Urinary bladder (tissue), 4 donors: ENCODE measurements around the gene FBXW10. TPM values are rescaled to one million over a fixed set of nuclear protein-coding genes. Genes with fewer than 3 reads are reported as not detected.
"Not testable (repeated sequence)": the region's sequence is repeated elsewhere in the genome, so short reads cannot be mapped to it uniquely, and the experiment has no call there.

Source experiments
- DNase-seq: peaks from one replicate; pipeline ENCODE4 v3.0.0-alpha.2; 2015; ENCODE audit errors: extremely low spot score
- H3K27ac ChIP-seq: one replicate; pipeline ENCODE4 v1.5.1; 2013; ENCODE audit warnings: low read depth, mild to moderate bottlenecking, moderate library complexity
- H3K36me3 ChIP-seq: one replicate; pipeline ENCODE4 v1.6.1; 2013; ENCODE audit warnings: mild to moderate bottlenecking, moderate library complexity; ENCODE audit not compliant: insufficient read depth
- H3K4me1 ChIP-seq: one replicate; pipeline ENCODE4 v1.6.1; 2013; ENCODE audit warnings: mild to moderate bottlenecking, moderate library complexity; ENCODE audit not compliant: insufficient read depth
- H3K4me3 ChIP-seq: one replicate; pipeline ENCODE4 v1.5.1; 2013; ENCODE audit warnings: low read depth, low read length
- WGBS: extraction: QIAGEN DNeasy Blood & Tissue Kit; methylation state at CpG from one replicate; pipeline ENCODE4 v1.1.7; 2013; 5-methylcytosine and 5-hydroxymethylcytosine counted together
- polyA plus RNA-seq: library from polyadenylated mRNA; stranded (reverse); fragments of 200-250 nt; gene quantifications from one replicate; pipeline ENCODE4 v1.2.3, GENCODE V29; 2013
- total RNA-seq: library from RNA; depleted of rRNA; stranded (reverse); fragments of >200 nt; gene quantifications from one replicate; pipeline ENCODE4 v1.2.3, GENCODE V29; 2014
- donor health status: healthy with polysubstance abuse.
- donor health status: healthy.

The FBXW10 gene
- not detected for total RNA-seq
- polyA plus RNA-seq: 0.03 TPM

- DNase-seq, H3K27ac ChIP-seq, H3K4me3 ChIP-seq, H3K4me1 ChIP-seq, H3K36me3 ChIP-seq: not testable (repeated sequence)
- WGBS: 15% methylated on average over 9 of the region's 10 CpGs
These were observed at the start of gene FBXW10 for GRCh38 chr17:18743699-18744421. Gene FBXW10 (plus strand): TSS chr17:18744054. CDS start chr17:18744245, 191 bp downstream.

- WGBS: 63% methylated on average over 2 of the region's 2 CpGs
- not testable (repeated sequence) for H3K36me3 ChIP-seq
These were observed 48.7 kb upstream of the FBXW10 start for GRCh38 chr17:18695143-18695542.

GRCh38 chr17:18698473-18699103 lies 45.3 kb upstream of the FBXW10 start:
- H3K4me1 ChIP-seq, H3K36me3 ChIP-seq, DNase-seq, H3K27ac ChIP-seq: not testable (repeated sequence)
- H3K4me3 ChIP-seq: peak overlapping the region; percentile 49
- 57% methylated on average over 8 of the region's 8 CpGs for WGBS

More at GRCh38 chr17:18695143-18695542, 48.7 kb upstream of the FBXW10 start:
- not testable (repeated sequence) for DNase-seq, H3K4me3 ChIP-seq, H3K27ac ChIP-seq, H3K4me1 ChIP-seq

- not testable (repeated sequence) for H3K4me1 ChIP-seq, H3K36me3 ChIP-seq, DNase-seq, H3K4me3 ChIP-seq, H3K27ac ChIP-seq
- WGBS: 89% methylated on average over 3 of the region's 3 CpGs
These were observed 37.9 kb upstream of the FBXW10 start for GRCh38 chr17:18705955-18706354.

GRCh38 chr17:18708215-18708614 lies 35.6 kb upstream of the FBXW10 start:
- H3K4me1 ChIP-seq, DNase-seq, H3K27ac ChIP-seq, H3K36me3 ChIP-seq, H3K4me3 ChIP-seq: not testable (repeated sequence)
- WGBS: 95% methylated on average over 3 of the region's 3 CpGs

GRCh38 chr17:18712354-18712999 lies 31.4 kb upstream of the FBXW10 start:
- H3K4me1 ChIP-seq, H3K36me3 ChIP-seq, H3K4me3 ChIP-seq, H3K27ac ChIP-seq: not testable (repeated sequence)
- peak; percentile 3 for DNase-seq
- 10% methylated on average over 7 of the region's 7 CpGs for WGBS

GRCh38 chr17:18718643-18719427 lies 25.0 kb upstream of the FBXW10 start:
- H3K4me3 ChIP-seq, H3K4me1 ChIP-seq, H3K27ac ChIP-seq, H3K36me3 ChIP-seq: not testable (repeated sequence)
- peak; percentile 66 for DNase-seq
- 55% methylated on average over 8 of the region's 9 CpGs for WGBS

GRCh38 chr17:18719428-18720110 lies 24.3 kb upstream of the FBXW10 start:
- not testable (repeated sequence) for H3K36me3 ChIP-seq, H3K4me3 ChIP-seq, H3K27ac ChIP-seq, DNase-seq, H3K4me1 ChIP-seq
- WGBS: 81% methylated on average over 12 of the region's 12 CpGs

- not testable (repeated sequence) for H3K4me3 ChIP-seq, DNase-seq, H3K4me1 ChIP-seq, H3K27ac ChIP-seq, H3K36me3 ChIP-seq
- 89% methylated on average over 2 of the region's 12 CpGs for WGBS
These were observed 21.9 kb upstream of the FBXW10 start for GRCh38 chr17:18721775-18722547.

- WGBS: 87% methylated on average over 5 of the region's 5 CpGs
- H3K27ac ChIP-seq, H3K4me1 ChIP-seq, DNase-seq, H3K36me3 ChIP-seq, H3K4me3 ChIP-seq: not testable (repeated sequence)
These were observed 21.2 kb upstream of the FBXW10 start for GRCh38 chr17:18722612-18723011.

GRCh38 chr17:18723509-18723908 lies 20.3 kb upstream of the FBXW10 start:
- H3K36me3 ChIP-seq, H3K4me3 ChIP-seq, DNase-seq, H3K4me1 ChIP-seq, H3K27ac ChIP-seq: not testable (repeated sequence)
- 88% methylated on average over 1 of the region's 1 CpG for WGBS

- not testable (repeated sequence) for H3K27ac ChIP-seq, H3K4me1 ChIP-seq, H3K36me3 ChIP-seq, H3K4me3 ChIP-seq, DNase-seq
- 77% methylated on average over 1 of the region's 1 CpG for WGBS
These were observed 11.4 kb upstream of the FBXW10 start for GRCh38 chr17:18732438-18732837.
